Stomach (tissue), 4 donors: ENCODE results near the gene FXYD4.

Experiments
- EP300 ChIP-seq: sonication (generic); formaldehyde crosslinking; IDR thresholded peaks from one replicate; pipeline ENCODE4 v1.6.1; 2017; ENCODE audit warnings: antibody characterized with exemption
- POLR2A ChIP-seq, 4 donors: fragments of 450-650 bp; IDR thresholded peaks; one replicate each; pipeline ENCODE4 v1.6.1; 2016; ENCODE audit warnings: antibody characterized with exemption in 4 of 4, control low read depth in 2 of 4, mild to moderate bottlenecking in 1 of 4, moderate library complexity in 1 of 4

DNA sequence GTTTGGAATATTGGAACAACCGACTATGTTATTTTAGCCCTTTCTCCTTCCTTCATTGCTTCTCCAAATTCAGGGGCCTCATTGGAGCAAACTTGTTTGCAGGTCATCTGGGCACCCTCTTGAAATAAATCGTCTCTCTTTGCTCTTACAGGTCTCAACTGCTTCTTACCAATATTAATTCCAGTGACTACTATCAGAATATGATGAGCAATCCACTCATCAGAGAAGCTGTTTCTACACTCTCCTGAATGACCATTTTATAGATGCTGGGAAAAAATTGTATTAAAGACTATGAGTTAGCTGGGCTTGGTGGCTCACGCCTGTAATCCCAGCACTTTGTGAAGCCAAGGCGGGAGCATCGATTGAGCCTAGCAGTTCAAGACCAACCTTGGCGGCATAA is 50.1 kb downstream of the FXYD4 start:
- TF ChIP-seq EP300 (no peak), POLR2A (IDR thresholded peaks at IDR 0.05) (no peak)
